Measurements from ENCODE around the gene PPME1. TPM values are rescaled to one million over a fixed set of nuclear protein-coding genes. Genes with fewer than 3 reads are reported as not detected.

Gene PPME1
- total and polyA plus RNA-seq, 9 of the 15 experiments (the other 6 are each of a cell fraction or from before 2014, with no cell fraction given), result 9.8 to 81.7 (median 37.6) TPM

DNA sequence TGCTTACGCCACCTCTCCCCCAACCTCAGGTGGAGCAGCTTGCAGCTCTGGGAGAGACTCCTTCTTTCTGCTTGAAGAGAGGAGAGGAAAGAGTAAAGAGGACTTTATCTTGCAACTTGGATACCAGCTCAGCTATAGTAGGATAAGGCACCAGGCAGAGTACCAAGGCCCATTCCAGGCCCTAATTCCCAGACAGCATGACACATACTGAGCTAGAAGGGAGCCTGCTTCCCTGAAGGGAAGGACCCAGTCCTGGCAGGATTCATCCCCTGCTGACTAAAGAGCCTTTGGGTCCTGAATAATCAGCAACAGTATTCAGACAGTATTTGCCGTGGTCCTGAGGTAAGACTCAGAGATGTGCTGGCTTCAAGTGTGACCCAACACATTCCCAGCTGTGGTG, 41.4 kb downstream of the PPME1 start:
- no TSS peak for BruUV-seq (replicated peaks)
- Histone ChIP-seq H3K4me2 (ENCODE audit: insufficient read depth, low read length) (no peak overlapping the region), H3K9ac (ENCODE audit: insufficient read depth in 1 of 2, low read depth in 2 of 2, low read length in 2 of 2) (no peak overlapping the region), H3K79me2 (ENCODE audit: control insufficient read depth, insufficient read depth, low read length) (no peaks in the 10 kb centered on the region), H4K20me1 (replicated peaks; ENCODE audit: control insufficient read depth, insufficient read depth, low read length) (no peaks in the 10 kb centered on the region), H3K9me1 (ENCODE audit: control insufficient read depth, insufficient read depth, low read length) (no peaks in the 10 kb centered on the region), H3K27ac (ENCODE audit: extremely low read depth, low read depth, low read length) (no peak overlapping the region), H3K36me3 (ENCODE audit: control insufficient read depth, insufficient read depth, low read length) (peaks cover 43% of the 10 kb centered on the region; the same call in 2 of the 3 replicates), H3K27me3 (ENCODE audit: control insufficient read depth in 2 of 2, insufficient read depth in 2 of 2, low read length in 2 of 2) (no peaks in the 10 kb centered on the region), H3K4me1 (replicated peaks in 1 of 2; ENCODE audit: control insufficient read depth in 2 of 2, insufficient read depth in 2 of 2, low read length in 2 of 2) (no peaks in the 10 kb centered on the region), H2AFZ (ENCODE audit: low read depth, low read length) (no peak overlapping the region), H3K9me3 (replicated peaks; ENCODE audit: control insufficient read depth, insufficient read depth, low read depth, low read length) (no peaks in the 10 kb centered on the region; the same call in 1 of the 2 replicates), H3K4me3 (no peak overlapping the region)
- in situ Hi-C loops (cut with MboI), result no loop called here
- DNase-seq (ENCODE audit: extremely low read depth in 1 of 4, low spot score in 3 of 4) (no peak), ATAC-seq (no peak), FAIRE-seq (no peak)
- CTCF ChIA-PET (ENCODE audit: low intra/inter-chr PET ratio), result no interaction called here
- WGBS (ENCODE audit: insufficient coverage, low coverage, missing lambda C conversion rate), result 94% methylated on average over 2 of the region's 2 CpGs
- intact Hi-C loops (cut with micrococcal nuclease), result no loop called here
- no peak for TF ChIP-seq CBFA2T3 (IDR thresholded peaks at IDR 0.05)
- TF ChIP-seq DNMT1 (IDR thresholded peaks at IDR 0.05), result no peak
- no peak for TF ChIP-seq SRSF3 (IDR thresholded peaks at IDR 0.05; ENCODE audit: insufficient read depth, low read length)
- TF ChIP-seq, protein P1, sequence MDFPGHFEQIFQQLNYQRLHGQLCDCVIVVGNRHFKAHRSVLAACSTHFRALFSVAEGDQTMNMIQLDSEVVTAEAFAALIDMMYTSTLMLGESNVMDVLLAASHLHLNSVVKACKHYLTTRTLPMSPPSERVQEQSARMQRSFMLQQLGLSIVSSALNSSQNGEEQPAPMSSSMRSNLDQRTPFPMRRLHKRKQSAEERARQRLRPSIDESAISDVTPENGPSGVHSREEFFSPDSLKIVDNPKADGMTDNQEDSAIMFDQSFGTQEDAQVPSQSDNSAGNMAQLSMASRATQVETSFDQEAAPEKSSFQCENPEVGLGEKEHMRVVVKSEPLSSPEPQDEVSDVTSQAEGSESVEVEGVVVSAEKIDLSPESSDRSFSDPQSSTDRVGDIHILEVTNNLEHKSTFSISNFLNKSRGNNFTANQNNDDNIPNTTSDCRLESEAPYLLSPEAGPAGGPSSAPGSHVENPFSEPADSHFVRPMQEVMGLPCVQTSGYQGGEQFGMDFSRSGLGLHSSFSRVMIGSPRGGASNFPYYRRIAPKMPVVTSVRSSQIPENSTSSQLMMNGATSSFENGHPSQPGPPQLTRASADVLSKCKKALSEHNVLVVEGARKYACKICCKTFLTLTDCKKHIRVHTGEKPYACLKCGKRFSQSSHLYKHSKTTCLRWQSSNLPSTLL (IDR thresholded peaks at IDR 0.05), result no peak
- no peak for TF ChIP-seq ZNF707 (CRISPR knock-in tag; conservative IDR thresholded peaks at IDR 0.05)
- no peak for TF ChIP-seq ZNF282 (CRISPR knock-in tag; IDR thresholded peaks at IDR 0.05)
- TF ChIP-seq ZNF507 (tag; conservative IDR thresholded peaks at IDR 0.05), result no peak
- no peak for TF ChIP-seq SP2 (IDR thresholded peaks at IDR 0.05; ENCODE audit: extremely low read depth, low read depth, low read length, poor library complexity, severe bottlenecking)
- TF ChIP-seq RAD21 (CRISPR knock-in tag; conservative IDR thresholded peaks at IDR 0.05 in 1 of 2, IDR thresholded peaks at IDR 0.05 in 1 of 2), result no peak
- TF ChIP-seq CTBP1 (IDR thresholded peaks at IDR 0.05; ENCODE audit: borderline replicate concordance), result no peak
- no peak for TF ChIP-seq TAF1 (IDR thresholded peaks at IDR 0.05; ENCODE audit: control insufficient read depth, extremely low read depth, insufficient read depth, low read length, severe bottlenecking)
- TF ChIP-seq FOXK1 (CRISPR knock-in tag; IDR thresholded peaks at IDR 0.05; ENCODE audit: borderline replicate concordance), result no peak
- TF ChIP-seq ETS1 (conservative IDR thresholded peaks at IDR 0.05; ENCODE audit: control insufficient read depth, low read depth, low read length), result no peak
- TF ChIP-seq SAFB (IDR thresholded peaks at IDR 0.05; ENCODE audit: borderline replicate concordance, low read depth, low read length), result no peak
- no peak for TF ChIP-seq ASH1L (IDR thresholded peaks at IDR 0.05; ENCODE audit: borderline replicate concordance, low read depth, partially characterized antibody)
- no peak for TF ChIP-seq ZNF561 (CRISPR knock-in tag; conservative IDR thresholded peaks at IDR 0.05)
- no peak for TF ChIP-seq NFIC (IDR thresholded peaks at IDR 0.05)
- POLR2A ChIA-PET, result no interaction called here
